SK-N-MC (cell line): ENCODE data around the gene SELENOW.
"Not testable (repeated sequence)": the region's sequence is repeated elsewhere in the genome, so short reads cannot be mapped to it uniquely, and the experiment has no call there.

Experiments
- EZH2 ChIP-seq: fragments of 200-600 bp; sonication (generic); IDR thresholded peaks from one replicate; pipeline ENCODE4 v1.6.1; 2017; ENCODE audit warnings: antibody characterized with exemption
- FOXP2 ChIP-seq: optimal IDR thresholded peaks from 2 replicates; pipeline ENCODE3; 2011; ENCODE audit warnings: mild to moderate bottlenecking, moderate library complexity; ENCODE audit not compliant: insufficient read depth; ENCODE audit errors: extremely low read length, control extremely low read depth
- POLR2AphosphoS5 ChIP-seq: IDR thresholded peaks from 2 replicates; pipeline ENCODE4 v1.6.1; 2012; ENCODE audit warnings: mild to moderate bottlenecking, low read depth, low read length, borderline replicate concordance

DNA sequence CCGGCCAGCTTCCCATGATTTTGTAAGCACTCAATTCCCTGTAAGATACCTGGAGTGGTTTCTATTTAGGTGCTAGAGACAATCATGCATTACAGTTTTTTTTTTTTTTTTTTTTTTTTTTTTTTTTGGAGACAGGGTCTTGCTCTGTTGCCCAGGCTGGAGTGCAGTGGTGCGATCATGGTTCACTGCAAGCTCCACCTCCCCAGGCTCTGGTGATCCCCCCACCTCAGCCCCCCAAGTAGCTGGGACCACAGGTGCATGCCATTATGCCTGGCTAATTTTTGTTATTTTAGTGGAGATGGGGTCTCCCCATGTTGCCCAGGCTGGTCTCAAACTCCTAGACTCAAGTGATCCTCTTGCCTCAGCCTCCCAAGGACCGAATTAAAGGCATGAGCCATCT is 13.8 kb upstream of the SELENOW start:
- TF ChIP-seq POLR2AphosphoS5, EZH2, FOXP2: not testable (repeated sequence)
